ENCODE measurements around the gene GCFC2. TPM values are rescaled to one million over a fixed set of nuclear protein-coding genes. Genes with fewer than 3 reads are reported as not detected.
A peak's percentile ranks its signal among the peaks of the same experiment; 100 is the strongest.
"Not testable (repeated sequence)": the region's sequence is repeated elsewhere in the genome, so short reads cannot be mapped to it uniquely, and the experiment has no call there.

Gene GCFC2
- total RNA-seq, 1 donor: 13.8 TPM

DNA sequence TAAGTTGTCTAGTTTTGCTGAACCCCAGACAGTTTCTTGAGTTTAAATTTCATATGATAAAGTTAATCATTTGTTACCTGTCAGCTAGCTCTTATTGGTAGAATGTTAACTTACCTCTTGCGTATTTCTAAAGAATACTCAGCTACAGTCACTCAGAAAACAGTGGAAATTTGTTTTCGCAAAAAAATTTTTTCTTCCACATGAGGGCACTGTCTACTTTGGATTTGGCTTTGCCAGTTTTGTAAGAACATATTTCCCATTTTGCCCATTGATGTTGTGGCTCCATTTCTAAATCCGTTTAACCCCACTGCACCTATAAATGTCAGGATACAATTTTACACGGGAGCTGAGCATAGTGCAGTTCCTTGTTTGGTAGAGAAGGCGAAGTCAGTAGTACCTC, 19.1 kb upstream of the GCFC2 start:
- DNase-seq (ENCODE audit: low read depth): peak; percentile 7
- no peak overlapping the region for H3K4me3 ChIP-seq (ENCODE audit: low read depth, low read length)
- TF ChIP-seq, protein P1, sequence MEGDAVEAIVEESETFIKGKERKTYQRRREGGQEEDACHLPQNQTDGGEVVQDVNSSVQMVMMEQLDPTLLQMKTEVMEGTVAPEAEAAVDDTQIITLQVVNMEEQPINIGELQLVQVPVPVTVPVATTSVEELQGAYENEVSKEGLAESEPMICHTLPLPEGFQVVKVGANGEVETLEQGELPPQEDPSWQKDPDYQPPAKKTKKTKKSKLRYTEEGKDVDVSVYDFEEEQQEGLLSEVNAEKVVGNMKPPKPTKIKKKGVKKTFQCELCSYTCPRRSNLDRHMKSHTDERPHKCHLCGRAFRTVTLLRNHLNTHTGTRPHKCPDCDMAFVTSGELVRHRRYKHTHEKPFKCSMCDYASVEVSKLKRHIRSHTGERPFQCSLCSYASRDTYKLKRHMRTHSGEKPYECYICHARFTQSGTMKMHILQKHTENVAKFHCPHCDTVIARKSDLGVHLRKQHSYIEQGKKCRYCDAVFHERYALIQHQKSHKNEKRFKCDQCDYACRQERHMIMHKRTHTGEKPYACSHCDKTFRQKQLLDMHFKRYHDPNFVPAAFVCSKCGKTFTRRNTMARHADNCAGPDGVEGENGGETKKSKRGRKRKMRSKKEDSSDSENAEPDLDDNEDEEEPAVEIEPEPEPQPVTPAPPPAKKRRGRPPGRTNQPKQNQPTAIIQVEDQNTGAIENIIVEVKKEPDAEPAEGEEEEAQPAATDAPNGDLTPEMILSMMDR (IDR thresholded peaks at IDR 0.05; ENCODE audit: insufficient read depth, low read depth, low read length): peak; percentile 24

DNA sequence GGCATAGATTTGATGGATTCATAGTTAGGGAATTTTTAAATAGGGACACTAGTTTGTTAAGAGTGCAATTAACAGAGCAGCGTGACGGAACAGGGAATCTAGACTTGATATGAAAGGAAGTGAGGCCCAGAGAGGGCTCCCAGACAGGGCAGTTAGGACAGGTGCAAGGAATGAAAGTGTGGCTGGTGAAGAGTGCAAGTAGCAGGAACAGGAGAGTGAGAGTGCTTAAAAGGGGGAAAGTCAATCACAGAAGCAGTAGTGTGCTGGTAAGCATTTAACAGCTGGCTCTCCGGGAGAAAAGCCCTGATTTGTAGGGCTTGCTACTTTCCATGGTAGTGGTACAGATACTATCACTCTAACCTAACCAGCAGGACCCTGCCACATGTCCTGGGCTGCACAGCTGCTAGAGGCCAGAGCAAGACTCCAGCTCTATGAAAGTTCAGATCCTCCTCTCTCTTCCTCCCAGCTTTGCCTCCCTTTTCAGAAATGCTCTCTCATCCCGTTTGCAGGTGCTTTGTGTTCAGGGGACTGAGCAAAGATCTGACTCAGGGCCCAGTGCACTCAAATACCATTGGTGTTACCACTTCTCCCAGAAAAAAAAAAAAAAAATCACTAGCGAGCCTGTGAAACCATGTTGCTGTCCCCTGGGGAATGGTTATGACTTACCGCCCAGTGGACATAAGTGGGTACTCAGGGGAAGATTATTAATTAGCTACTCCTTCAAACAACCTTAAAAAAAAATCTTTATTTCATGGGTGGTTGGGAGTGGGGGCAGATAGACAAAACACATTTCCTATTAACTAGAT, 18.1 kb upstream of the GCFC2 start:
- H3K4me3 ChIP-seq (ENCODE audit: low read depth, low read length): no peak overlapping the region
- no peak for DNase-seq (ENCODE audit: low read depth)
- TF ChIP-seq, protein P1 (IDR thresholded peaks at IDR 0.05; ENCODE audit: insufficient read depth, low read depth, low read length): no peak

DNA sequence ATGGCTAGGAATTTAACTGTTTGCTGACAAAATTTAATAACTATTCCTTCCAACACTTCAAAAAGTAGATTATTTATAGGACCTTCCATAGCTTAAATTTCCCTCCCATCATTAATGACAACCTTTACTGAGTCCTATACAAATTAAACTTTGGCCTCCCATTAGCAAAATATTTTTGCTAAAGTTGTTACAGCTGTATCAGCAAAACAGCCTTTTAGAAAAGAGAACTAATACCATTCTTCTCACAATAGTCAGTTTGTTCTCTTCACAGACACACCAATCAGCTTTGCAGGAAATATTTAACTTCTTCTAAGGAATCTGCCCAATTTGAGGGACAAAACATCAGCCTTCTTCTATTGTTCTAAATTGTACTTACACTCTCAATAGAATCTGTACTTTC, 12.0 kb upstream of the GCFC2 start:
- TF ChIP-seq, protein P1 (IDR thresholded peaks at IDR 0.05; ENCODE audit: insufficient read depth, low read depth, low read length): no peak
- H3K4me3 ChIP-seq (ENCODE audit: low read depth, low read length): no peak overlapping the region
- no peak for DNase-seq (ENCODE audit: low read depth)

DNA sequence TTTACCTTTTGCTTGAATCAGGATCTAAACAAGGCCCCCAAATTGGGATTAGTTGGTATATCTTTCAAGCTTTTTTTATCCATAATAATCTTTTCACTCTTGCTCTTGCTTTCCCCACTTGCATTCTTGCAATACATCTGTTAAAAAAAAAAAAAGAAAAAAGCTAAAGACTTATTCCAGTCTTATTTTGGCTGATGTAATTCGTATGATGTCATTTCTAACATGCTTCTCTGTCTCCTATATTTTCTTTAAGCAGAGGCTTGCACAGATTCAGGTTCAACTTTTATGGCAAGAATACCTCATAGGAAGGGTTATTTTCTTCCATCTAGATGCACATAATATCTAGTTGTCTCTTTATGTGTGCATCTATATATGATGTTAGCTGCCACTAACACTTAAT, 9.8 kb upstream of the GCFC2 start:
- TF ChIP-seq, protein P1 (IDR thresholded peaks at IDR 0.05; ENCODE audit: insufficient read depth, low read depth, low read length): no peak
- no peak overlapping the region for H3K4me3 ChIP-seq (ENCODE audit: low read depth, low read length)

DNA sequence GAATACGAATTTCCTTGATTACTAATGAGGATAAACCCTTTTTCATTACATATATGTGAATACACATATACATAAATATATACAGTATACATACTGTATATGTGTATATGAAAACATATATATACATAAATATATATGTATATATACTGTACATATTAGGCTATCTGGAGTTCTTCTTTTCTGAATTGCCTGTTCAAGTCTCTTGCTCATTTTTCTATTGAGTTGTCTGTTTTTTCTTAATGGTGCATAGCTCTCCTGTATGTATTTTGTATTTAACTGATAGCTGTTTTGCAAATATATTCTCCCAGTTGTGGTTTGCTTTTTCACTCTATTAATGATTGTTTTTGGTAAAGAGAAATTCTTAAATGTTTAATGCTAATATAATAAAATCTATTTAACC, 8.9 kb upstream of the GCFC2 start:
- no peak overlapping the region for H3K4me3 ChIP-seq (ENCODE audit: low read depth, low read length)
- no peak for DNase-seq (ENCODE audit: low read depth)
- TF ChIP-seq, protein P1 (IDR thresholded peaks at IDR 0.05; ENCODE audit: insufficient read depth, low read depth, low read length): no peak

More for the DNA sequence above, 9.8 kb upstream of the GCFC2 start:
- DNase-seq (ENCODE audit: low read depth): no peak

DNA sequence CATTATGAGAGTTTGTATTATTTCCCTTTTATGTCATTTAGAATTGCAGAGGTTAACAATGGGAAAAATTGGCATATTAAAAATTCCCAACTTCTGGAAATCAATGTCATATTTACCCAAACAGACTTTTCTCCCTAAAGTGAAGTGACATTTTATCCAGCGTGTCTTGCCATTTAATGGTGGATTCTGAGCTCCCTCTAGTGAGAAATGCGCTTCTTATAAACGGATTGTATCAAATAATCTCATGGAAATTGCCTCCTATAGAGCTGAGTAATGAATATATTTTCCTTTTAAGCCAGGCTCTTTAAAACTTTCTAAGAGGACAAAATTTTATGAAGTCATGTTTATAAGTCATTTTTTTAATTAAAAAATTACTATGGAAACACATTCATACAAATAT, 5.7 kb upstream of the GCFC2 start:
- no peak overlapping the region for H3K4me3 ChIP-seq (ENCODE audit: low read depth, low read length)
- TF ChIP-seq, protein P1 (IDR thresholded peaks at IDR 0.05; ENCODE audit: insufficient read depth, low read depth, low read length): no peak
- peak; percentile 6 for DNase-seq (ENCODE audit: low read depth)

DNA sequence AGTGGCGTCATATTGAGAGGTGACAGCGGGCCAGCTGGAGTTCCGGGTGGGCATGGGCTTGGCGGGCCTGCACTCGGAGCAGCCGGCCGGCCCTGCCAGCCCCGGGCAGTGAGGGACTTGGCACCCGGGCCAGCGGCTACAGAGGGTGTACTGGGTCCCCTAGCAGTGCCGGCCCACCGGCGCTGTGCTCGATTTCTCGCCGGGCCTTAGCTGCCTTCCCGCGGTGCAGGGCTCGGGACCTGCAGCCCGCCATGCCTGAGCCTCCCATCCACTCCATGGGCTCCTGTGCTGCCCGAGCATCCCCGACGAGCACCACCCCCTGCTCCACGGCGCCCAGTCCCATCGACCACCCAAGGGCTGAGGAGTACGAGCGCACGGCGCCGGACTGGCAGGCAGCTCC, 875 bp upstream of the GCFC2 start:
- not testable (repeated sequence) for DNase-seq (ENCODE audit: low read depth); H3K4me3 ChIP-seq (ENCODE audit: low read depth, low read length)
